Kidney epithelial cell (primary cell): ENCODE results near the gene ARHGAP42. TPM values are rescaled to one million over a fixed set of nuclear protein-coding genes. Genes with fewer than 3 reads are reported as not detected.

Experiments used
- DNase-seq: peaks from one replicate; pipeline ENCODE4 v3.0.0-alpha.2; 2010; ENCODE audit warnings: low read depth
- H3K27me3 ChIP-seq: 2 replicates; pipeline ENCODE4 v1.6.0; 2011; ENCODE audit warnings: low read length; ENCODE audit not compliant: control insufficient read depth, insufficient read depth
- H3K36me3 ChIP-seq: 2 replicates; pipeline ENCODE4 v1.5.1; 2011; ENCODE audit warnings: low read length; ENCODE audit not compliant: control insufficient read depth, insufficient read depth
- H3K4me3 ChIP-seq: 2 replicates; pipeline ENCODE4 v1.5.1; 2011; ENCODE audit warnings: low read depth, mild to moderate bottlenecking, control low read depth, low read length
- total RNA-seq: library from RNA; depleted of rRNA; stranded (reverse); fragments of >200 nt; gene quantifications from 2 replicates; pipeline ENCODE4 v1.2.3, GENCODE V29; 2015
- TF ChIP-seq, protein P1 (sequence below): IDR thresholded peaks from 2 replicates; pipeline ENCODE4 v1.5.1; 2011; ENCODE audit warnings: mild to moderate bottlenecking, moderate library complexity, low read length, control low read depth, inconsistent platforms; ENCODE audit not compliant: insufficient read depth, poor library complexity, severe bottlenecking

Gene ARHGAP42
- total RNA-seq, 1 donor from 2014 or later: 27.9 TPM

GRCh38 chr11:100709233-100709957 is 22.3 kb downstream of the ARHGAP42 start:
- TF ChIP-seq, protein P1, sequence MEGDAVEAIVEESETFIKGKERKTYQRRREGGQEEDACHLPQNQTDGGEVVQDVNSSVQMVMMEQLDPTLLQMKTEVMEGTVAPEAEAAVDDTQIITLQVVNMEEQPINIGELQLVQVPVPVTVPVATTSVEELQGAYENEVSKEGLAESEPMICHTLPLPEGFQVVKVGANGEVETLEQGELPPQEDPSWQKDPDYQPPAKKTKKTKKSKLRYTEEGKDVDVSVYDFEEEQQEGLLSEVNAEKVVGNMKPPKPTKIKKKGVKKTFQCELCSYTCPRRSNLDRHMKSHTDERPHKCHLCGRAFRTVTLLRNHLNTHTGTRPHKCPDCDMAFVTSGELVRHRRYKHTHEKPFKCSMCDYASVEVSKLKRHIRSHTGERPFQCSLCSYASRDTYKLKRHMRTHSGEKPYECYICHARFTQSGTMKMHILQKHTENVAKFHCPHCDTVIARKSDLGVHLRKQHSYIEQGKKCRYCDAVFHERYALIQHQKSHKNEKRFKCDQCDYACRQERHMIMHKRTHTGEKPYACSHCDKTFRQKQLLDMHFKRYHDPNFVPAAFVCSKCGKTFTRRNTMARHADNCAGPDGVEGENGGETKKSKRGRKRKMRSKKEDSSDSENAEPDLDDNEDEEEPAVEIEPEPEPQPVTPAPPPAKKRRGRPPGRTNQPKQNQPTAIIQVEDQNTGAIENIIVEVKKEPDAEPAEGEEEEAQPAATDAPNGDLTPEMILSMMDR: no peak
- no peak overlapping the region for H3K4me3 ChIP-seq
- DNase-seq: no peak
- H3K27me3 ChIP-seq: no peaks in the 10 kb centered on the region
- H3K36me3 ChIP-seq: no peaks in the 10 kb centered on the region

DNA sequence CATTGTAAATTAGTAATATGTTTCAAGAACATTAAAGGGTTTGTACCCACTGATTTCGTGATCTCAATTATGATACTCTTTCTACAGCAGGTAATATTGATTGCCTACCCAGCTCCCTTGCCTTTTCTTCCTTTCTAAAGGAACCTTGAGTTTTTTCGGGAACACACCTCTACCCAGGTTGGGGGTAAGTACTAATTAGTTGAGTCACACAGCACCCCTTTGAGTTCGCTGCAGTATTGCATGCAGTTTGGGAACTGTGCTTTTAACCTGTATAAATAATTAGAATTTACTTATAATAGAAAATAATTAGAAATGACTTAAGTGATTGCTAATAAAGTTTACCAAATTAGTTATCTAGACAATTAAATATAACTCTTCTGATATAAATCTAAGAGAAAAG is 24.9 kb downstream of the ARHGAP42 start:
- TF ChIP-seq, protein P1: no peak
- H3K4me3 ChIP-seq: no peak overlapping the region

DNA sequence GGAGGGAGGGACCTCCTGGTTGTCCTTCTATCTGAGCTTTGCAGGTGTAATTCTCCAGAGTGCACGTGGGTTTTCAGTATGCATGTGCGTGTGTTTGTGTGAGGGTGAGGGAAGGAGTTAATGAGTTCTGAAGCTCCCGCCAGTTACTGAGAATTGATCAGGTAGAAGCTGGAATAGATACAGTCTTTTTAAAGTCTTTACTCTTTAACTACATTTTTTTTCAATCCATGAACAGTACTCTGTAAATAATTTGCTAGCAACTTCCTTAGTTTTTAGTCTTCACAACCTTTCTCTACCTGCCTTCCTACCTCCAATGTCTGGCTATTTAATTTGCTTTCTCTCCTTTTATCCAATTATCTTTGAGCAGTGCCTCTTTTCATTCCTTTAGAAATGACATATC is 25.5 kb downstream of the ARHGAP42 start:
- no peaks in the 10 kb centered on the region for H3K27me3 ChIP-seq
- no peaks in the 10 kb centered on the region for H3K36me3 ChIP-seq
- no peak for DNase-seq
- TF ChIP-seq, protein P1: no peak
- no peak overlapping the region for H3K4me3 ChIP-seq

More for the DNA sequence above, 24.9 kb downstream of the ARHGAP42 start:
- no peaks in the 10 kb centered on the region for H3K27me3 ChIP-seq
- DNase-seq: no peak
- no peaks in the 10 kb centered on the region for H3K36me3 ChIP-seq

- Histone ChIP-seq H3K27me3 (no peaks in the 10 kb centered on the region), H3K36me3 (no peaks in the 10 kb centered on the region), H3K4me3 (no peak overlapping the region)
- DNase-seq: no peak
- TF ChIP-seq, protein P1: no peak
Observed at GRCh38 chr11:100715165-100715761, 28.2 kb downstream of the ARHGAP42 start.

DNA sequence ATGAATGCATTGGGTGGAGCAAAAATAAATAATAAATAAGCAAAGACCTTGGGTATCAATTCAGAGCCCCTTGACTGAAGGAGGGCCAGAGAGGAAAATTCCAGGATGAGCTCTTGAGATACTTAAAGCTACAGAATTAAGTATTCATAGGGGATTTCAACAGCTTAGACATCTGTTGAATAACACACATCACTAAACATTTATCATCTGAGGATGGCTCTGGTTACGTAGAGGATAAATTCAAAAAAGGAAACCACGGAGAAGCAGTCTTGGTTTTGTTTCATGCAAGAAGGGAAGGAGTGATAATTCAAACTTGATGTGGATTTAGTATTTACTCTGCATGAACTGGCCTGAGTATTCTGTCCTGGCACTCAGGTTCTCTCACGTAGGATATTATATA is 29.8 kb downstream of the ARHGAP42 start:
- no peak for DNase-seq
- Histone ChIP-seq H3K4me3 (no peak overlapping the region), H3K36me3 (no peaks in the 10 kb centered on the region), H3K27me3 (no peaks in the 10 kb centered on the region)
- TF ChIP-seq, protein P1: no peak
